Nephron (organoid): ENCODE measurements around the gene FCRL6.

Source experiments
- H3K27ac Mint-ChIP-seq, 3 experiments: 2 replicates each; pipeline ENCODE4 v1.8.0; 2020; ENCODE audit warnings: mixed read lengths in 3 of 3, mild to moderate bottlenecking in 2 of 3, moderate library complexity in 1 of 3
- H3K27me3 Mint-ChIP-seq: 2 replicates; pipeline ENCODE4 v1.8.0; 2021; ENCODE audit warnings: low read depth, mild to moderate bottlenecking, moderate library complexity, mixed read lengths
- H3K36me3 Mint-ChIP-seq: 2 replicates; pipeline ENCODE4 v1.8.0; 2020; ENCODE audit warnings: low read depth, mixed read lengths
- H3K4me1 Mint-ChIP-seq: 2 replicates; pipeline ENCODE4 v1.8.0; 2020; ENCODE audit warnings: mixed read lengths
- H3K4me3 Mint-ChIP-seq, 3 experiments: 2 replicates each; pipeline ENCODE4 v1.8.0; 2020; ENCODE audit warnings: mild to moderate bottlenecking in 3 of 3, mixed read lengths in 3 of 3, moderate library complexity in 2 of 3
- H3K9me3 Mint-ChIP-seq: 2 replicates; pipeline ENCODE4 v1.8.0; 2020; ENCODE audit warnings: mixed read lengths
- TF ChIP-seq, protein P1 (sequence below), 3 experiments: fragments of 200-600 bp; sonication (generic); IDR thresholded peaks; one replicate each; pipeline ENCODE4 v1.5.0; 2021; ENCODE audit warnings: antibody characterized with exemption in 3 of 3; ENCODE audit not compliant: unreplicated experiment in 3 of 3

FCRL6 gene

DNA sequence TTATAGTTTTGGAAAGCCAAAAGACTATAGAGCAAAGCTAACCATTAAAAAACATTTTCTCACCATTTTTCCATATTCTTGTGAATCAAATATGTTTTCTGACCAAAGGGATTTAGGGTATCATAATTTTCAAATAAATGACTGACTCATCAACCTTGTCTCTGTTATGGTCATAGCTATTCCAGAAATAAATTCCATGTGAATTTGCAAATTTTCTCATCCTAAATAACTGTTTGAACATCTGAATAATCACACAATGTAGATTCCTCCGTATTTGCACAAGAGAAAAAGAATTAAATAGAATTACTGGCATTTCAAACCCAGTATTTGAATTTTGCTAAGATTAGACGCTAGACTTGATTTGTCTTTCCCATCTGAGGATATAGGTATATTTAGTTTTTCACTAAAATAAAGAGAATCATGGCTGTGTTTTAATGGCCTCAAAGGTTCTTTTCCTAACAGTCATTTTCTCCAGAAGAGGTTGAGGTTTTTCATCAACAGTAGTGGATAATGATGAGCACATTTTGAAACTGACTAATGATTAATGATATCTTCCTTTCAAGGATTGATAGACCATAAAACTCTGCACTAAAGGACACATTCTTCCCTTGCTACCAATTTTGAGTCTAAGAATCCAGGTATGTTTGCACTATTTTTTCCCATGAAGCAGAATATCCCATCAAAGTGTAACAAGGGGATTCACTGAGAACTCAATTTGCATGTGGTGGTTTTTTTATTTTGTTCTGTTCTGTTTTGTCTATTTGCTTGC is 30.8 kb upstream of the FCRL6 start:
- Mint-ChIP-seq H3K36me3 (no peaks in the 10 kb centered on the region), H3K4me3 (no peak overlapping the region), H3K27ac (no peak overlapping the region), H3K4me1 (no peaks in the 10 kb centered on the region), H3K9me3 (no peaks in the 10 kb centered on the region), H3K27me3 (peaks cover 11% of the 10 kb centered on the region)
- TF ChIP-seq, protein P1, sequence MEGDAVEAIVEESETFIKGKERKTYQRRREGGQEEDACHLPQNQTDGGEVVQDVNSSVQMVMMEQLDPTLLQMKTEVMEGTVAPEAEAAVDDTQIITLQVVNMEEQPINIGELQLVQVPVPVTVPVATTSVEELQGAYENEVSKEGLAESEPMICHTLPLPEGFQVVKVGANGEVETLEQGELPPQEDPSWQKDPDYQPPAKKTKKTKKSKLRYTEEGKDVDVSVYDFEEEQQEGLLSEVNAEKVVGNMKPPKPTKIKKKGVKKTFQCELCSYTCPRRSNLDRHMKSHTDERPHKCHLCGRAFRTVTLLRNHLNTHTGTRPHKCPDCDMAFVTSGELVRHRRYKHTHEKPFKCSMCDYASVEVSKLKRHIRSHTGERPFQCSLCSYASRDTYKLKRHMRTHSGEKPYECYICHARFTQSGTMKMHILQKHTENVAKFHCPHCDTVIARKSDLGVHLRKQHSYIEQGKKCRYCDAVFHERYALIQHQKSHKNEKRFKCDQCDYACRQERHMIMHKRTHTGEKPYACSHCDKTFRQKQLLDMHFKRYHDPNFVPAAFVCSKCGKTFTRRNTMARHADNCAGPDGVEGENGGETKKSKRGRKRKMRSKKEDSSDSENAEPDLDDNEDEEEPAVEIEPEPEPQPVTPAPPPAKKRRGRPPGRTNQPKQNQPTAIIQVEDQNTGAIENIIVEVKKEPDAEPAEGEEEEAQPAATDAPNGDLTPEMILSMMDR (IDR thresholded peaks at IDR 0.05; ENCODE audit: unreplicated experiment in 3 of 3): no peak

DNA sequence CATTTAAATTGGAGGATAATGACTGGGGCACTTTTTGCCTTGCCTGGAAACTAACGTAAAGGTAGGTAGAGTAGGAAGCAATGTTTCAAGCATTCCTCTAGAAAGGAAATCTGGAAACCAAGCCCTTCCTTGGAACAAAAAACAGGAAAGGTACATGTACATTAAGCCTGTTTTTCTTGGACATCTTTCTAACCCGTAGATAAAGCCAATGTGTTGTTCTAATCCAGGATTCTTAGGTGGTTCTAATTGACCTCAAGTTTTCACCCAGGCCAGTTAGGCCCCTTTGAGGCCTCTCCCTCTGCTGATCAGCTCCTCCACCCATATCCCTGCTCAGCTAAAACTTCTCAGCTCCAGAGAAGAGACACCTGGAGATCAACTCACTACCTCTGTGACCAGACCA is 27.7 kb upstream of the FCRL6 start:
- H3K9me3 Mint-ChIP-seq: no peaks in the 10 kb centered on the region
- H3K4me3 Mint-ChIP-seq: no peak overlapping the region
- H3K27ac Mint-ChIP-seq: no peak overlapping the region
- peaks cover 4% of the 10 kb centered on the region for H3K4me1 Mint-ChIP-seq
- TF ChIP-seq, protein P1 (IDR thresholded peaks at IDR 0.05; ENCODE audit: unreplicated experiment in 3 of 3): no peak
- H3K36me3 Mint-ChIP-seq: no peaks in the 10 kb centered on the region
- peaks cover 11% of the 10 kb centered on the region for H3K27me3 Mint-ChIP-seq

DNA sequence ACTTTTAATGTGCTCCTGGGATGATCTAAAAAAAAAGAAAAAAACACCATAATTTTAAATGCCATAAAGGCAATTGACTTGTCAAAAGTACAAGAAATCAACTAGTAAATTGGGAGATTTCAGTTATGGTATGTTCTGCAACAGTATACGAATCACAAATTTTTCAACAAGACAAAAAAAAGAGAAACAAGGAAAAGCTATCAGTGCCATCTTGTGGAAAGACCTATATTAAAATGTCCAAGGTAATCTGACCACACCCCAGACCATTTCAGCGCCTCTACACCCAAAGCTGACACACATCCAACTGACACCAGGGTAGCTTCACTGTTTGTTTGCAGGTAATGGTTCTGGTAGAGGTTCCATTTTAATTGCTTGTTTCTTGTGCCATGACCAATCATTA is 26.4 kb upstream of the FCRL6 start:
- Mint-ChIP-seq H3K27me3 (peaks cover 11% of the 10 kb centered on the region), H3K9me3 (no peaks in the 10 kb centered on the region), H3K4me3 (no peak overlapping the region), H3K36me3 (no peaks in the 10 kb centered on the region), H3K4me1 (peaks cover 7% of the 10 kb centered on the region), H3K27ac (no peak overlapping the region)
- TF ChIP-seq, protein P1 (IDR thresholded peaks at IDR 0.05; ENCODE audit: unreplicated experiment in 3 of 3): no peak

DNA sequence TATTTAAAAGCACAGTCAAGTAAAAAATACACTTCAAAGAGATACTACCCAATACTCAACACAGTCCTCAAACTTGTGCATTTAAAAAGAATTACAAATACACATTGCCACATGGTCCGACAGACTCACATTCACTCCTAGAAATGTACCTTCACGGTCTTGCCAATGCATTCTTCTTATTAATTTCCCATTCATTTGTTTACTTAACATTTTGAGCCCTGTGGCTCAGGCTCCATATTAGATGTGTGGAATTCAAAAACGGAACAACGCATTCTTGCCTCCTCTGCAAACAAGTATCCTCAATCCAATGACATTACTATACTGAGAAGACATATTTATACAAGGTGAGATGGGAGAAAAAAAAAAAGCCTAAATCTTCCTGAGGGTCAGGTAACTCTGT is 23.9 kb upstream of the FCRL6 start:
- Mint-ChIP-seq H3K27me3 (no peaks in the 10 kb centered on the region), H3K9me3 (no peaks in the 10 kb centered on the region), H3K4me3 (peak overlapping the region in 1 of 3 experiments; percentile 3), H3K4me1 (peaks cover 12% of the 10 kb centered on the region), H3K27ac (no peak overlapping the region), H3K36me3 (no peaks in the 10 kb centered on the region)
- TF ChIP-seq, protein P1 (IDR thresholded peaks at IDR 0.05; ENCODE audit: unreplicated experiment in 3 of 3): no peak

DNA sequence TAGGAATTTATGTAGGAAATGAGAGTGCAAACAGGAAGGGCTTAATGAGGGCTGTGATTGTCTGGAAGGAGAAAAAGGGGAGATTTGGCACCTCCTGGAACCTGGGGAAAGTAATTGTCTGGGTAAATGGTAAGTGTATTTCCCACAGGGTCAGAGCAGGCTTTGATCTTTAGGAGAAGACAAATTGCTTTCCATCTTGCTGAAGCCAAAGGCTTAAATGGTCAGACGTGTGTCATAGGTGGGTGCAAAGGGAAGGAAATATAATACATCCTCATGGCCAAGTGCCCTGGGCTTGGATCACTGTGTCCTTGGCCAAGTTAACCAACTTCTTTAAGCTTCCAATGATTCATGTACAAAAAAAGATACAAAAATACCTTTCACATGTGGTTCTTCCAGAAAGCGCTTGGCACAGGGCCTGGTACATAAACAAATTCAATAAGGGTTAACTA is 22.7 kb upstream of the FCRL6 start:
- peak overlapping the region; percentile 10 to 82 (median 59) for H3K4me3 Mint-ChIP-seq
- TF ChIP-seq, protein P1 (IDR thresholded peaks at IDR 0.05; ENCODE audit: unreplicated experiment in 3 of 3): no peak
- no peaks in the 10 kb centered on the region for H3K9me3 Mint-ChIP-seq
- no peaks in the 10 kb centered on the region for H3K36me3 Mint-ChIP-seq
- peak overlapping the region in 1 of 3 experiments; percentile 10 for H3K27ac Mint-ChIP-seq
- H3K4me1 Mint-ChIP-seq: peaks cover 12% of the 10 kb centered on the region
- no peaks in the 10 kb centered on the region for H3K27me3 Mint-ChIP-seq
